Fibroblast of pulmonary artery (primary cell): ENCODE results near the gene MEGF6.

Experiments used
- DNase-seq: peaks from one replicate; pipeline ENCODE4 v3.0.0-alpha.2; 2010; ENCODE audit warnings: low read depth
- H3K4me3 ChIP-seq: replicated peaks from 2 replicates; pipeline ENCODE4 v1.5.1; 2011; ENCODE audit warnings: low read depth, mild to moderate bottlenecking, control low read depth, low read length, moderate library complexity
- TF ChIP-seq, protein P1 (sequence below): IDR thresholded peaks from 2 replicates; pipeline ENCODE4 v1.5.1; 2011; ENCODE audit warnings: mild to moderate bottlenecking, control low read depth, low read length, inconsistent platforms; ENCODE audit errors: missing control alignments

MEGF6 gene

DNA sequence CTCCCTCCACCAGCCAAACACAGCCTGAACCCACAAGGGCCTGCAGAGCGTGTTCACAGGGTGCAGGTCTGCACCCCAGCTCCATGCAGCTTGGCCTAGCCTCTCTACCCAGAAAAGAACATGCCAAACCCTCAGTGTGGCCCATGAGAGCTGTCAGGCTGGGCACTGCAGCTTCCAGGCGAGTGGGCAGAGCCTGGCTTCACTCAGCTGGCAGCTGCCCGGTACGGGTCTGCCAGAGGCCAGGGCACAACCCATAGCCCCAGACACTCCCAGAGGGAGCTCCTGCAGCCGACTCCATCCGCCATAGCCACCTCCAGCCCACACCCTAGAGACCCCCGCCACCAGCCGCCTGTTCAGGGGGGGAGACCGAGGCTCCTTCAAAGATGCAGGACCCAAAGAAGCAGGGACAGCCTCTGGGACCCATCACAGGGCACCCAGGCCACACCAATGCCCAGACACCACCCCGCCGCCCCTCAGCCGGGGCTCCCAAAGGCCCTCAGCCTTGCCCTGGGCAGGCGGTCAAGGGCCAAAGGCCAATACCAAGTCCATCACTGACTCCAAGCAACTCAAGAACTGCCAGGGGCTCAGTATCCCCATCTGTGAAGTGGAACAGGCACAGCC, 42.4 kb downstream of the MEGF6 start:
- no peak overlapping the region for H3K4me3 ChIP-seq
- no peak for DNase-seq
- TF ChIP-seq, protein P1, sequence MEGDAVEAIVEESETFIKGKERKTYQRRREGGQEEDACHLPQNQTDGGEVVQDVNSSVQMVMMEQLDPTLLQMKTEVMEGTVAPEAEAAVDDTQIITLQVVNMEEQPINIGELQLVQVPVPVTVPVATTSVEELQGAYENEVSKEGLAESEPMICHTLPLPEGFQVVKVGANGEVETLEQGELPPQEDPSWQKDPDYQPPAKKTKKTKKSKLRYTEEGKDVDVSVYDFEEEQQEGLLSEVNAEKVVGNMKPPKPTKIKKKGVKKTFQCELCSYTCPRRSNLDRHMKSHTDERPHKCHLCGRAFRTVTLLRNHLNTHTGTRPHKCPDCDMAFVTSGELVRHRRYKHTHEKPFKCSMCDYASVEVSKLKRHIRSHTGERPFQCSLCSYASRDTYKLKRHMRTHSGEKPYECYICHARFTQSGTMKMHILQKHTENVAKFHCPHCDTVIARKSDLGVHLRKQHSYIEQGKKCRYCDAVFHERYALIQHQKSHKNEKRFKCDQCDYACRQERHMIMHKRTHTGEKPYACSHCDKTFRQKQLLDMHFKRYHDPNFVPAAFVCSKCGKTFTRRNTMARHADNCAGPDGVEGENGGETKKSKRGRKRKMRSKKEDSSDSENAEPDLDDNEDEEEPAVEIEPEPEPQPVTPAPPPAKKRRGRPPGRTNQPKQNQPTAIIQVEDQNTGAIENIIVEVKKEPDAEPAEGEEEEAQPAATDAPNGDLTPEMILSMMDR = no peak

- H3K4me3 ChIP-seq = no peak overlapping the region
- no peak for DNase-seq
- TF ChIP-seq, protein P1 = no peak
These were observed 44.1 kb downstream of the MEGF6 start for GRCh38 chr1:3566951-3567804.

DNA sequence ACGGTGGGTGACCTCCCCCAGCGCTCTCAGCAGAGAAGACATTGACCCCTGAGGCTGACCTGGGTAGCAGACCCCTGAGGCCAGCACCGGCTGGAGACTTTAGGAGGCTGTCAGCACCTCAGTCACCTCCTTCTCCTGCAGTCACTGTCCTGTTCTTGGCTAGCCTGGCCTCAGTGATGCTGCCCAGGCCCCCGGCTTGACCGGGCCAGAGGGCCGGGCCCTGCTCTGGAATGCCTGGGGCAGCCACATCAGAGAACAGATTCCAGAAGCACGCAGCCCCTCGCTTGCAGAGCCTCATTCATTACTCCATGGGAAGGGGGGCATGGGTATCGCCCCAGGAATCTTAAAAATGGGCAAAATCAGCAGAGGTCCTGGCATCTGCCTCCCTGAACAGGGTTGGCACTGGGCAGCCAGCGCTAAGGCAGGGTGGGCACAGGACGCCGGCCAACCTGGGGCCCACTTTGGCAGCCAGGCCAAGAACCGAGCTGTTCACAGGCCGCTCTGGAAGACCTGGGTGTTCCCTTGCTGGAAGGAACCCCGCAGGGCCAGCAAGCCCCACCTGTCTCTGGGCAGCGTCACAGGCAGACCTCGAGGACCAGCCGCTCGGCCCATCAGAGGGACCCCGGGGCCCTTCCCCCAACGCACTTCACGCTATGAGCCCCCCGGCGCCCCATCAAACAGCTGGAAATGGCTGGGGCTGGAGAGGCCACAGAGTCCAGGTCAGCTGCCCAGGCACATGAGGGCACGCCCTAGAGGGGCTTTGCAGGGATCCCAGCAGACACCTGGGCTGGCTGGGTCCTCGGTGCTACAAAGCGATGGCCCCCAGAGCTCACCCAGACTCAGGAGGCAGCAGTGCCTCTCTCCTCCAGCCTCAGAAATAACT, 45.1 kb downstream of the MEGF6 start:
- TF ChIP-seq, protein P1 = no peak
- DNase-seq = no peak
- no peak overlapping the region for H3K4me3 ChIP-seq

GRCh38 chr1:3564921-3565831, 46.1 kb downstream of the MEGF6 start:
- TF ChIP-seq, protein P1 = peak; percentile 83

GRCh38 chr1:3563610-3564009, 47.7 kb downstream of the MEGF6 start:
- DNase-seq = no peak
- no peak overlapping the region for H3K4me3 ChIP-seq
- TF ChIP-seq, protein P1 = no peak

More at GRCh38 chr1:3564921-3565831, 46.1 kb downstream of the MEGF6 start:
- DNase-seq = peak; percentile 25
- no peak overlapping the region for H3K4me3 ChIP-seq

- no peak for DNase-seq
- TF ChIP-seq, protein P1 = no peak
- H3K4me3 ChIP-seq = no peak overlapping the region
These were observed 48.2 kb downstream of the MEGF6 start for GRCh38 chr1:3563125-3563524.
